MM.1S (cell line): ENCODE data around the gene UGT1A10.

Experiments
- DNase-seq: peaks from one replicate; pipeline ENCODE4 v3.0.0-alpha.2; 2015
- H2AFZ ChIP-seq: fragments of 300-600 bp; sonication (generic); 2 replicates; pipeline ENCODE4 v1.6.0; 2016; ENCODE audit warnings: antibody characterized with exemption, low read length
- H3F3A ChIP-seq: fragments of 300-600 bp; sonication (generic); 2 replicates; pipeline ENCODE4 v1.6.1; 2016; ENCODE audit warnings: mild to moderate bottlenecking, antibody characterized with exemption, low read length, moderate library complexity, mixed read lengths; ENCODE audit not compliant: insufficient read depth
- H3K27ac ChIP-seq: fragments of 300-600 bp; sonication (generic); 2 replicates; pipeline ENCODE4 v1.5.1; 2016; ENCODE audit warnings: mild to moderate bottlenecking, low read length
- H3K27me3 ChIP-seq: fragments of 300-600 bp; sonication (generic); replicated peaks from 2 replicates; pipeline ENCODE4 v1.6.0; 2016; ENCODE audit warnings: low read length; ENCODE audit not compliant: insufficient read depth
- H3K36me3 ChIP-seq: fragments of 300-600 bp; sonication (generic); replicated peaks from 2 replicates; pipeline ENCODE4 v1.6.1; 2016; ENCODE audit warnings: mild to moderate bottlenecking, low read length, mixed read lengths; ENCODE audit not compliant: insufficient read depth
- H3K4me1 ChIP-seq: fragments of 300-600 bp; sonication (generic); 2 replicates; pipeline ENCODE4 v1.6.1; 2016; ENCODE audit warnings: low read length, mixed read lengths
- H3K4me2 ChIP-seq: fragments of 300-600 bp; sonication (generic); 2 replicates; pipeline ENCODE4 v1.6.0; 2016; ENCODE audit warnings: low read depth, low read length
- H3K4me3 ChIP-seq: fragments of 300-600 bp; sonication (generic); 2 replicates; pipeline ENCODE4 v1.5.1; 2016; ENCODE audit warnings: low read length, mixed read lengths
- H3K79me2 ChIP-seq: fragments of 300-600 bp; sonication (generic); 2 replicates; pipeline ENCODE4 v1.6.1; 2016; ENCODE audit warnings: mixed run types, low read length, mixed read lengths
- H3K9ac ChIP-seq: fragments of 300-600 bp; sonication (generic); 2 replicates; pipeline ENCODE4 v1.6.1; 2016; ENCODE audit warnings: low read length, mixed read lengths
- H3K9me2 ChIP-seq: fragments of 300-600 bp; sonication (generic); replicated peaks from 2 replicates; pipeline ENCODE4 v1.6.1; 2016; ENCODE audit warnings: mild to moderate bottlenecking, low read length, mixed read lengths; ENCODE audit not compliant: insufficient read depth
- H3K9me3 ChIP-seq: fragments of 300-600 bp; sonication (generic); replicated peaks from 2 replicates; pipeline ENCODE4 v1.6.1; 2016; ENCODE audit warnings: mild to moderate bottlenecking, low read length, mixed read lengths; ENCODE audit not compliant: insufficient read depth
- H4K20me1 ChIP-seq: fragments of 300-600 bp; sonication (generic); 2 replicates; pipeline ENCODE4 v1.6.1; 2016; ENCODE audit warnings: mild to moderate bottlenecking, low read length, moderate library complexity, mixed read lengths; ENCODE audit not compliant: insufficient read depth
- CTCF ChIP-seq: fragments of 300-600 bp; sonication (generic); IDR thresholded peaks from 2 replicates; pipeline ENCODE4 v1.5.1; 2016; ENCODE audit warnings: antibody characterized with exemption, low read length, mixed read lengths
- EZH2 ChIP-seq: fragments of 300-600 bp; sonication (generic); optimal IDR thresholded peaks from 2 replicates; pipeline ENCODE3; 2017; ENCODE audit warnings: low read depth, mild to moderate bottlenecking, antibody characterized with exemption, low read length, mixed read lengths
- EZH2phosphoT487 ChIP-seq: fragments of 300-600 bp; sonication (generic); IDR thresholded peaks from 2 replicates; pipeline ENCODE4 v1.6.1; 2018; ENCODE audit warnings: antibody characterized with exemption, low read length

Gene UGT1A10

GRCh38 chr2:233681521-233682099, 45.4 kb downstream of the UGT1A10 start, which contains the start of gene UGT1A7:
Gene UGT1A7 (plus strand): TSS chr2:233681901. CDS start chr2:233681938, 37 bp downstream.
- Histone ChIP-seq H3K4me3 (no peak within 1 kb of the TSS), H3K9me2 (no peaks in the 10 kb centered on the region), H3K27ac (no peak within 1 kb of the TSS), H3K4me2 (no peak within 1 kb of the TSS), H3K27me3 (no peaks in the 10 kb centered on the region), H3K36me3 (no peaks in the 10 kb centered on the region), H3K9me3 (no peaks in the 10 kb centered on the region), H4K20me1 (no peaks in the 10 kb centered on the region), H2AFZ (no peak within 1 kb of the TSS), H3K9ac (no peak within 1 kb of the TSS), H3F3A (no peaks in the 10 kb centered on the region), H3K79me2 (no peaks in the 10 kb centered on the region), H3K4me1 (0 out of 2 replicates have a peak, but pooled peaks cover 5% of the 10 kb centered on the region)
- TF ChIP-seq EZH2phosphoT487 = no peak
- TF ChIP-seq EZH2 = no peak
- DNase-seq = no peak

DNA sequence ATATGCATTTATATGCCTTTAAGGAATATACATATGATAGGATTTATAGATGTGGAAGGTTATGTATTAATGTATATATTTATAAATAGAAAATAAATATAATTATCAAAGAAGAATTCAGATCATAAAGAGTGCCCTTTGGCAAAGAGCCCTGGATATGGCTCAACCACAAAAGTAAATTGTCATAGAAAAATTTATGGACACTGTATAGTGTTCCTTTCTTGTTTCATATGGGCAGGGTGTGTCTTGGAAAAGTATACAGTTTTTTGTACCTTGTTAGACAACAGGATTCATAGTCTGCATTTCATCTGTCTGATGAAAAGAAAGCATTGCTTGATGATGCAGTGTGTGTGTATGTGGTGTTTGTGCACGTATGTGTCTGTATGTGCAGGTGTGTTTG, 48.4 kb downstream of the UGT1A10 start:
- no peak for DNase-seq
- Histone ChIP-seq H3K27ac (no peak overlapping the region), H3K36me3 (no peaks in the 10 kb centered on the region), H4K20me1 (no peaks in the 10 kb centered on the region), H2AFZ (no peak overlapping the region), H3K9ac (no peak overlapping the region), H3K27me3 (no peaks in the 10 kb centered on the region), H3F3A (no peaks in the 10 kb centered on the region), H3K9me3 (no peaks in the 10 kb centered on the region), H3K4me1 (0 out of 2 replicates have a peak, but pooled peaks cover 5% of the 10 kb centered on the region), H3K4me2 (no peak overlapping the region), H3K79me2 (no peaks in the 10 kb centered on the region), H3K4me3 (no peak overlapping the region), H3K9me2 (no peaks in the 10 kb centered on the region)
- no peak for TF ChIP-seq CTCF
- no peak for TF ChIP-seq EZH2
- no peak for TF ChIP-seq EZH2phosphoT487

DNA sequence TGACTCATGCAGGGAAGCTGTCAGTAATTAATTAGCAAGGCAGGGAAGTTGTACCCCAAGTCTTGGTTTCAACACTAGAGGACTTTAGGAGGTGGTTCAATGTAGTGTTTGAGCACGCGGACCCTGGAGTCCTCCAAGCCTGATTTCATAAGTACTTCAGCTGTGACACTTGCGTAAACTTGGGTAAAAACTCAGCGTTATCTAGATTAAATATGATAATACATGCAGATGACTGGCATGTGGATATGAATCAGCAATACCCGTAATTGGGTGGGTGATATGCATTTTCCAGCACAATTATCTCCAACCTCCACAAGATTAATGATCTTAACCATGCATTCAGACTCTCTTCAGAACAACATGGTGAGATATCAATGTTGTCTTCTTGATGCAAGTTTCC, 50.7 kb downstream of the UGT1A10 start:
- Histone ChIP-seq H3K9me2 (no peaks in the 10 kb centered on the region), H3K4me1 (0 out of 2 replicates have a peak, but pooled peaks cover 5% of the 10 kb centered on the region), H3K9ac (no peak overlapping the region), H3K9me3 (no peaks in the 10 kb centered on the region), H3K36me3 (no peaks in the 10 kb centered on the region), H3K79me2 (no peaks in the 10 kb centered on the region), H3K27me3 (no peaks in the 10 kb centered on the region), H3F3A (no peaks in the 10 kb centered on the region), H3K4me2 (no peak overlapping the region), H4K20me1 (no peaks in the 10 kb centered on the region), H3K27ac (no peak overlapping the region), H2AFZ (no peak overlapping the region), H3K4me3 (no peak overlapping the region)
- TF ChIP-seq EZH2 = no peak
- TF ChIP-seq CTCF = no peak
- no peak for TF ChIP-seq EZH2phosphoT487
- DNase-seq = no peak

DNA sequence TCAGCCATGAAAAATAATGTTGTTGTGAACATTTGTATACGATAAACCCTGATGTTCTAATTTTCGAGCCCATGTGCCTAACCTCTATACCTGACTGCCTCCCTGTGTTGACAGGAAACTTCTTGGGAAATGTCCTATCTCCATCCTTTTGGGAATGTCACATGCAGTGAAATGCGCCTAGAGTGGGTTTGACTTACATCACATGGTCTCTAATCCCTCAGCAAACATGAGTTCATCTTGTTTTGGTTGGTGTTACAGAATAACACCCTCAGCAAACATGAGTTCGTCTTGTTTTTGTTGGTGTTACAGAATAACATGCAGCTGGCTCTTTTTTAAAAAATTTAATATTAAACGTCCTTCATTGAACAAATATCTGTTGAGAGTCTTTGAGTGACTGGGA, 52.1 kb downstream of the UGT1A10 start:
- Histone ChIP-seq H3K79me2 (no peaks in the 10 kb centered on the region), H3K27me3 (no peaks in the 10 kb centered on the region), H3F3A (no peaks in the 10 kb centered on the region), H2AFZ (no peak overlapping the region), H3K4me2 (no peak overlapping the region), H4K20me1 (no peaks in the 10 kb centered on the region), H3K9me3 (no peaks in the 10 kb centered on the region), H3K9ac (no peak overlapping the region), H3K4me1 (no peaks in the 10 kb centered on the region), H3K9me2 (no peaks in the 10 kb centered on the region), H3K27ac (no peak overlapping the region), H3K4me3 (no peak overlapping the region), H3K36me3 (no peaks in the 10 kb centered on the region)
- no peak for DNase-seq
- TF ChIP-seq EZH2phosphoT487 (no peak), CTCF (no peak), EZH2 (no peak)
